Immature natural killer cell (primary cell): ENCODE data around the gene IQGAP2. TPM values are rescaled to one million over a fixed set of nuclear protein-coding genes. Genes with fewer than 3 reads are reported as not detected.
A peak's percentile ranks its signal among the peaks of the same experiment; 100 is the strongest.
"Not testable (repeated sequence)": the region's sequence is repeated elsewhere in the genome, so short reads cannot be mapped to it uniquely, and the experiment has no call there.

Experiments
- DNase-seq, 3 donors: peaks; one replicate each; pipeline ENCODE4 v3.0.0; 2022; ENCODE audit warnings: mixed read lengths in 1 of 3
- H3K27ac Mint-ChIP-seq, 6 donors: one replicate each; pipeline ENCODE4 v1.8.0; 2020; ENCODE audit warnings: mixed read lengths in 6 of 6, mild to moderate bottlenecking in 5 of 6, inconsistent platforms in 4 of 6, moderate library complexity in 3 of 6
- H3K27me3 Mint-ChIP-seq, 3 donors: one replicate each; pipeline ENCODE4 v1.8.0; 2020 to 2021; ENCODE audit warnings: low read depth in 3 of 3, mild to moderate bottlenecking in 3 of 3, mixed read lengths in 3 of 3, moderate library complexity in 3 of 3, inconsistent platforms in 1 of 3
- H3K36me3 Mint-ChIP-seq, 3 donors: one replicate each; pipeline ENCODE4 v1.8.0; 2020; ENCODE audit warnings: mixed read lengths in 3 of 3, inconsistent platforms in 2 of 3, mild to moderate bottlenecking in 2 of 3
- H3K4me1 Mint-ChIP-seq, 2 donors: one replicate each; pipeline ENCODE4 v1.8.0; 2020; ENCODE audit warnings: inconsistent platforms in 2 of 2, mild to moderate bottlenecking in 2 of 2, mixed read lengths in 2 of 2, moderate library complexity in 1 of 2
- H3K4me3 Mint-ChIP-seq, 5 donors: one replicate each; pipeline ENCODE4 v1.8.0; 2020; ENCODE audit warnings: mild to moderate bottlenecking in 5 of 5, mixed read lengths in 5 of 5, inconsistent platforms in 3 of 5, moderate library complexity in 3 of 5
- H3K9me3 Mint-ChIP-seq, 6 donors: one replicate each; pipeline ENCODE4 v1.8.0; 2020; ENCODE audit warnings: mild to moderate bottlenecking in 6 of 6, mixed read lengths in 6 of 6, inconsistent platforms in 4 of 6, moderate library complexity in 3 of 6
- polyA plus RNA-seq, 3 donors: library from polyadenylated mRNA; unstranded; fragments of 300-500 nt; fragmentation: Illumina TruSeq; gene quantifications; one replicate each; pipeline ENCODE4 v1.2.3, GENCODE V29; 2021

The IQGAP2 gene
- polyA plus RNA-seq, 3 donors from 2014 or later = 38.8 to 92.5 (median 43.6) TPM

DNA sequence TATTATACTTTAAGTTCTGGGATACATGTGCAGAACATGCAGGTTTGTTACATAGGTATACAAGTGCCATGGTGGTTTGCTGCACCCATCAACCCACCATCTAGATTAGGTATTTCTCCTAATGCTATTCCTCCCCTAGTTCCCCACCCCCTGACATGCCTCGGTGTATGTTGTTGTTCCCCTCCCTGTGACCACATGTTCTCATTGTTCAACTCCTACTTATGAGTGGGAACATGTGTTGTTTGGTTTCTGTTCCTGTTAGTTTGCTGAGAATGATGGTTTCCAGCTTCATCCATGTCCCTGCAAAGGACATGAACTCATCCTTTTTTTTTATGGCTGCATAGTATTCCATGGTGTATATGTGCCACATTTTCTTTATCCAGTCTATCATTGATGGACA lies 200.9 kb downstream of the IQGAP2 start:
- Mint-ChIP-seq H3K4me1 (peaks cover 51 to 84% of the 10 kb centered on the region in 2 donors), H3K27ac (peak overlapping the region in 3 of 6 donors; percentile 28 to 66 (median 33)), H3K36me3 (peaks cover 29 to 57% (median 56%) of the 10 kb centered on the region in 3 donors)
- H3K4me3 Mint-ChIP-seq, H3K27me3 Mint-ChIP-seq, DNase-seq, H3K9me3 Mint-ChIP-seq: not testable (repeated sequence)

DNA sequence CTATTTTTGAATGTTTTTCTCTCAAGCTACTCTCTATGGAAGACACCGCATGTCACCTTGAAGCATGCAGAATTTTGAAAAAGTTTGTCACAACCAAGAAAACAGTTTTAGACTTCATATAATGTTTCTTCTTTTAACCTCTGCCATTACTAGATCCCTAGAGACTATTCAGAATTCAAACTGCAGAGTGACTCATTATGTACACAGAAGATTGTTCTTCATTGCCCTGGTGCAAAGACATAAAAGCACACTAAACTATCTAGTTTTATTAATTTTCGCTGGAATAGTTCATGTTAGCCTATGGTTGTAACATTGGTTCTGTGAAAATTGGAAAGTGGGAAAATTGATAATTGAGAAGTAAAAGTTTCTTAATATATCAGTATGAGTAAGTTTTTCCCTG lies 201.8 kb downstream of the IQGAP2 start:
- peaks cover 0 to 7% (median 3%) of the 10 kb centered on the region in 3 donors for H3K27me3 Mint-ChIP-seq
- peaks cover 23 to 53% (median 50%) of the 10 kb centered on the region in 3 donors for H3K36me3 Mint-ChIP-seq
- peak overlapping the region in 3 of 6 donors; percentile 41 to 82 (median 43) for H3K27ac Mint-ChIP-seq
- no peak for DNase-seq
- H3K4me3 Mint-ChIP-seq = no peak overlapping the region
- peaks cover 56 to 88% of the 10 kb centered on the region in 2 donors for H3K4me1 Mint-ChIP-seq
- no peaks in the 10 kb centered on the region for H3K9me3 Mint-ChIP-seq

GRCh38 chr5:76606701-76607100 lies 203.6 kb downstream of the IQGAP2 start:
- Mint-ChIP-seq H3K9me3 (no peaks in the 10 kb centered on the region), H3K4me1 (peaks cover 56 to 95% of the 10 kb centered on the region in 2 donors), H3K27me3 (peaks cover 0 to 5% (median 4%) of the 10 kb centered on the region in 3 donors), H3K4me3 (peak overlapping the region in 2 of 5 donors; percentile 64 to 71), H3K27ac (peak overlapping the region; percentile 74 to 93 (median 84)), H3K36me3 (peaks cover 22 to 47% (median 42%) of the 10 kb centered on the region in 3 donors)
- DNase-seq = no peak

DNA sequence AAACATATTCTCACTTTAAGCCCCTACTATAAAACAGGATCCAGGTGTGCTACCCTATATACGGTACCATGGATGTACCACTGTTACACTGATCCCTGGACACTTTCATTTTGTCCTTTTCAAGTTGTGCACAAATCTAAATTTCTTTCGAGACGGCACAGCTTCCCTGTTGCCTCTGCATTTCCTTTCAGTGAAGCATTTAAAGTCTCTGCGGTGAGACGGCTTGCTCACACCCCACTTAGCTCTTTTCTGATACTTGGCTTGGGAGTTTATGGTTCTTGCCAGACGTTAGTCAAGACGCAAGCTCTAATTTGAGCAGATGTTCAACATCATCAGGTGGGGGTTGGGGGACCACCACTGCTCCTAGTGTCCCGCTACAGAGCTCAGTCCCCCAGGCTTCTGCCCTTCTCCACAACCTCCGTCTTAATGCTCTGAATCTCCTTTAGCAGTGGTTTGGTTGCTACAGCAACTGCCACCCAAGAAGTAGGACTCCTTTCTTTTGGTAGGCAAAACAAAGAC lies 204.3 kb downstream of the IQGAP2 start:
- Mint-ChIP-seq H3K36me3 (peaks cover 22 to 51% (median 43%) of the 10 kb centered on the region in 3 donors), H3K4me1 (peaks cover 50 to 88% of the 10 kb centered on the region in 2 donors), H3K27me3 (peaks cover 0 to 5% (median 4%) of the 10 kb centered on the region in 3 donors), H3K4me3 (peak overlapping the region; percentile 25 to 71 (median 45)), H3K9me3 (no peaks in the 10 kb centered on the region), H3K27ac (peak overlapping the region; percentile 74 to 93 (median 84))
- DNase-seq = no peak

DNA sequence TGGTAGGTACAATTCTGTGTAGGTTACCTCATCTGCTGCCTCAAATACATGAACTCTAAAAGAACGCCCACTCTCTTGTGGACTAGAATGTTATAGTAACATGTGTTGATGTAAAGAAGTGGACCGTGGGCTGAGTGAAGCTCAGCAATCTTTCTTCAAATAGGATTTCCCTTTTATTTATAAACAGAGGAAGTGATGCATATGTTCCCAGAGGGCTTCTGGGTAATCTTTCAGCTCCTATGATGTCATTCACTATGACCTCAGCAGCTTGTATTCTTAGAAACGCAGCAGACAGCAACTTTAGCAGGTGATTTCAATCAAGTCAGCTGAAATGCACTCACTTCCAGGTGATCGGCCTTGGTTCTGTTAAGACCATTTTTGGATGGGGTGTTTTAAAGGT lies 205.7 kb downstream of the IQGAP2 start:
- DNase-seq = no peak
- Mint-ChIP-seq H3K36me3 (peaks cover 18 to 48% (median 45%) of the 10 kb centered on the region in 3 donors), H3K9me3 (no peaks in the 10 kb centered on the region), H3K27me3 (peaks cover 0 to 7% (median 6%) of the 10 kb centered on the region in 3 donors), H3K4me3 (no peak overlapping the region), H3K4me1 (peaks cover 43 to 80% of the 10 kb centered on the region in 2 donors), H3K27ac (peak overlapping the region; percentile 48 to 88 (median 81))

DNA sequence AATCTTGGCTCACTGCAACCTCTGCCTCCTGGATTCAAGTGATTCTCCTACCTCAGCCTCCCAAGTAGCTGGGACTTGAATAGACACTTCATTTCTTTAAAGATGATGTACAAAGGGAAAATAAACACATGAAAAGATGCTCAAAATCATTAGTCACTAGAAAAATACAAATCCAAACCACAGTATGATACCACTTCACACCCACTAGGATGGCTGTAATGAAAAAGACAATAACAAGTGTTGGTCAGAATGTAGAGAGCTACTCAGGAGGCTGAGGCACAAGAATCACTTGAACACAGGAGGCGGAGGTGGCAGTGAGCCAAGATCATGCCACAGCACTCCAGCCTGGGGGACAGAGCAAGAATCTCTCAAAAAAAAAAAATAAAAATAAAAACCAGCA lies 207.1 kb downstream of the IQGAP2 start:
- peaks cover 38 to 72% of the 10 kb centered on the region in 2 donors for H3K4me1 Mint-ChIP-seq
- H3K4me3 Mint-ChIP-seq = no peak overlapping the region
- H3K36me3 Mint-ChIP-seq = peaks cover 12 to 45% (median 41%) of the 10 kb centered on the region in 3 donors
- no peak for DNase-seq
- H3K9me3 Mint-ChIP-seq = no peaks in the 10 kb centered on the region
- peak overlapping the region in 4 of 6 donors; percentile 36 to 71 (median 64) for H3K27ac Mint-ChIP-seq
- H3K27me3 Mint-ChIP-seq = peaks cover 0 to 7% (median 2%) of the 10 kb centered on the region in 3 donors

DNA sequence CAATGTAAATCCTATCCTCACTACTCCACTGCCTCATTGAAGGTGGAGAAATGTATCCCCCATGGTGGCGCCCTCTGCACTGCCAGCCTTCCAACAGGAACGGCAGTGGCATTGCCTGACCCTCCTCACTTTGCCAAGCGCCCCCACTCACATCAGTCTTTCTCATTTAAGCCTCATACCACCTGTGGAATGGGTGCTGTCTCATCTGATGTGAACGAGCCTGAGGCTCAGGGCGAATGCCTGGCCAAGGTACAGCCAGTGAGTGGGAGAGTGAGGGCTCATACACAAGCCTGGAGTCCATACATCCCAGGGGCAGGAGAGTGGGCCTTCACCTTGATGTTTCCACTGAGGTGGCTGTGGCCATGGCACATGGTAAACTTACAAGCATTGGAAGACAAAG lies 209.9 kb downstream of the IQGAP2 start:
- Mint-ChIP-seq H3K27ac (no peak overlapping the region), H3K4me1 (peaks cover 21 to 56% of the 10 kb centered on the region in 2 donors), H3K9me3 (no peaks in the 10 kb centered on the region), H3K36me3 (peaks cover 19 to 40% (median 37%) of the 10 kb centered on the region in 3 donors), H3K4me3 (no peak overlapping the region), H3K27me3 (peaks cover 1 to 10% (median 6%) of the 10 kb centered on the region in 3 donors)
- DNase-seq = no peak

- DNase-seq = no peak
- peaks cover 25 to 56% (median 29%) of the 10 kb centered on the region in 3 donors for H3K36me3 Mint-ChIP-seq
- peaks cover 1 to 10% (median 8%) of the 10 kb centered on the region in 3 donors for H3K27me3 Mint-ChIP-seq
- peak overlapping the region in 1 of 6 donors; percentile 28 for H3K27ac Mint-ChIP-seq
- no peaks in the 10 kb centered on the region for H3K9me3 Mint-ChIP-seq
- H3K4me3 Mint-ChIP-seq = no peak overlapping the region
- H3K4me1 Mint-ChIP-seq = peaks cover 10 to 38% of the 10 kb centered on the region in 2 donors
These were observed 212.7 kb downstream of the IQGAP2 start for GRCh38 chr5:76615759-76616158.

DNA sequence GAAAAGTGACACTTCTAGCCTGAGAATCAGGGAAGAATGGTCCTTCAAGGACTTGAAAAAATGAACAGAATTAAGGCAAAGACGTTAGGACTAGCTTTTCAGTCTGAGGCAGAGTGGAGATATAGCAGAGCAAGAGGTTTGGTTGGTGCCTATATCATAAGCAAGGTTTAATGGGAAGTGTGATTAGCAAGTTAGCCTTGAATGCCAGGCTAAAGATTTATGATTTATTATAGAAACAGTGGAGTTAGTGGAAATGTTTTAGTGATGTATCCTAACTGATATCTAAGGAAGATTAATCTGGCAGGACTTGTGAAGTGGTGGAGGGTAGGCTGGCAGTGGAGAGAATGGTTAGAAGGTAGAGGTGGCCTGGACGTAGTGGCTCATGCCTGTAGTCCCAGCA lies 213.1 kb downstream of the IQGAP2 start:
- Mint-ChIP-seq H3K27ac (peak overlapping the region in 1 of 6 donors; percentile 52), H3K4me1 (peaks cover 10 to 38% of the 10 kb centered on the region in 2 donors), H3K9me3 (no peaks in the 10 kb centered on the region), H3K27me3 (peaks cover 1 to 10% (median 8%) of the 10 kb centered on the region in 3 donors), H3K36me3 (peaks cover 25 to 52% (median 29%) of the 10 kb centered on the region in 3 donors), H3K4me3 (no peak overlapping the region)
- DNase-seq = no peak

DNA sequence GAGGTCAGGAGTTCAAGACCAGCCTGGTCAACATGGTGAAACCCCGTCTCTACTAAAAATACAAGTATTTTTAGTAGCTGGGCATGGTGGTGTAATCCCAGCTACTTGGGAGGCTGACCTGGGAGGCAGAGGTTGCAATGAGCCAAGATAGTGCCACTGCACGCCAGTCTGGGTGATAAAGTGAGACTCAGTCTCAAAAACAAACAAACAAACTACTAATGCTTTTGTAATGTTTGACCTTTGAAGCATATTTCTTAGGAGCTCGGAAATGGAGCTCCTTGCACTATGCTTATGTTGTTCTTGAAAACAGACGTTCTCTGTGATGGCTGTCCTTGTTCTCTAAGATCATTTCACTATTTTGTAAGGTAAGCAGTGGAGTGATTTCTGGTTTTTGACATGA lies 214.1 kb downstream of the IQGAP2 start:
- DNase-seq = no peak
- Mint-ChIP-seq H3K27ac (no peak overlapping the region), H3K36me3 (peaks cover 29 to 46% (median 29%) of the 10 kb centered on the region in 3 donors), H3K27me3 (peaks cover 1 to 12% (median 7%) of the 10 kb centered on the region in 3 donors), H3K9me3 (no peaks in the 10 kb centered on the region), H3K4me1 (peaks cover 15 to 47% of the 10 kb centered on the region in 2 donors), H3K4me3 (no peak overlapping the region)

DNA sequence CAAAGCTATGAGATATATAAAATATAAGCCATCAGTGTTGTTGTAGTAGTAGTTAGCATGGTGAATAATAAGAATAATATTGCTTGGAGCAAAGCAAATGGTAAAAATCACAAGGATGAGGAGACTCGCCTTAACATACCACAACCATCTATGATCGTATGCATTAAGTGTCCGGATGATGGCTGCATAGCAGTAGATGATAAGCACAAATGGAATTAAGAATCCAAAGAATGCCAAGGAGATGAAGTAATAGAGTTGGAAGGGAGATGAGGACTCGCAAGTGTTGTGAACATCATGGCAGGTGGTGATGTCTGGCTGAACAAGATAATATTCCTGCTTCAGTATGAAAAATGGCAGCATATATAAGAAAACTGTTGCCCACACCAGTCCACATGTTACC lies 214.6 kb downstream of the IQGAP2 start:
- Mint-ChIP-seq H3K4me3 (no peak overlapping the region), H3K36me3 (peaks cover 26 to 46% (median 29%) of the 10 kb centered on the region in 3 donors), H3K4me1 (peaks cover 18 to 52% of the 10 kb centered on the region in 2 donors), H3K9me3 (no peaks in the 10 kb centered on the region), H3K27ac (peak overlapping the region in 2 of 6 donors; percentile 23 to 65), H3K27me3 (peaks cover 1 to 10% (median 7%) of the 10 kb centered on the region in 3 donors)
- DNase-seq = no peak

- Mint-ChIP-seq H3K9me3 (no peaks in the 10 kb centered on the region), H3K4me3 (no peak overlapping the region), H3K27ac (peak overlapping the region in 3 of 6 donors; percentile 1 to 41 (median 33)), H3K36me3 (peaks cover 16 to 34% (median 29%) of the 10 kb centered on the region in 3 donors), H3K27me3 (peaks cover 4 to 13% (median 8%) of the 10 kb centered on the region in 3 donors), H3K4me1 (peaks cover 39 to 66% of the 10 kb centered on the region in 2 donors)
- no peak for DNase-seq
These were observed 217.1 kb downstream of the IQGAP2 start for GRCh38 chr5:76620166-76620565.

- Mint-ChIP-seq H3K4me3 (peak overlapping the region in 1 of 5 donors; percentile 35), H3K4me1 (peaks cover 55 to 74% of the 10 kb centered on the region in 2 donors), H3K27ac (peak overlapping the region in 5 of 6 donors; percentile 43 to 94 (median 86)), H3K9me3 (no peaks in the 10 kb centered on the region), H3K27me3 (peaks cover 3 to 22% (median 14%) of the 10 kb centered on the region in 3 donors), H3K36me3 (peaks cover 15 to 29% (median 25%) of the 10 kb centered on the region in 3 donors)
- no peak for DNase-seq
These were observed 219.0 kb downstream of the IQGAP2 start for GRCh38 chr5:76622076-76622475.

DNA sequence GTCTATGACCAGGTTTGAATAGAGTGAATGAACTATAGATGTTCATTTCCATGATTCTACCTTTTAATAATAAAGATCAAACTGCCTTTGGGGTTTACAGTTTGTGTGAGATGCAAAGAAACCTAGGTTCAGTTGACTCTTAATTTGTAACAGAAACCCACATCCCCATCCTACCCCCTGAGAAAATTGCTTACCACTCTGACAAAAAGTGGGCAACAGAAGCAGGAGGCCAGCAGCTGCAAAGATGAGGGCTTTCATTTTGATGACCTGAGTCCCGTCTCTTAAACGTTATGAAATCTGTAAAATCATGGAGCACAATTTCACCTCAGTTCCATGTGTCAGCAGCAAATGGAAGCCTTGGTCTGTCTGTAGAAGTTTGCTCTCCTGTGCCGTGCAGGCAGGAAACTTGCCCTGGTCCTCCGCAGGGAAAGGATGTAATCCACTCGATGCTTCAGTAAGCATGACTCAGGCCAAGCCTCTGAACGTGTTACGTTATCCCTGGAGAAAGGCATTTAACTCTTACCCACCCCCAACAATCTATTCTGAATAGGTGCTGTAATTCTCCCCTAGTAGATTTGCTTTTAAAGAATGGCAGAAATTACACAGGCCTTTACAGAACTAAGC lies 220.0 kb downstream of the IQGAP2 start, which contains the start of gene F2RL2:
TSS of gene F2RL2 (minus strand) at position 431 of the 624 bp plus-strand sequence. CDS start at position 258, 173 bp downstream.
- H3K9me3 Mint-ChIP-seq = no peaks in the 10 kb centered on the region
- H3K36me3 Mint-ChIP-seq = peaks cover 9 to 24% (median 18%) of the 10 kb centered on the region in 3 donors
- H3K4me1 Mint-ChIP-seq = peaks cover 59 to 84% of the 10 kb centered on the region in 2 donors
- peaks cover 3 to 19% (median 10%) of the 10 kb centered on the region in 3 donors for H3K27me3 Mint-ChIP-seq
- peak in 2 of 3 donors; percentile 21 to 33 for DNase-seq
- H3K27ac Mint-ChIP-seq = peak within 1 kb of the TSS; percentile 86 to 94 (median 90)
- H3K4me3 Mint-ChIP-seq = peak within 1 kb of the TSS; percentile 40 to 90 (median 81)
